Measurements from ENCODE around the gene PAGE4. TPM values are rescaled to one million over a fixed set of nuclear protein-coding genes. Genes with fewer than 3 reads are reported as not detected.

PAGE4 gene
- total RNA-seq, 4 donors from 2014 or later: not detected

GRCh38 chrX:49842621-49843020, 13.5 kb downstream of the PAGE4 start:
- H3K9me3 ChIP-seq: no peaks in the 10 kb centered on the region
- H3K4me3 ChIP-seq: no peak overlapping the region
- H3K27ac ChIP-seq: no peak overlapping the region
- no peaks in the 10 kb centered on the region for H3K27me3 ChIP-seq
- H3K36me3 ChIP-seq: no peaks in the 10 kb centered on the region
- no peak for DNase-seq
- no peak for ATAC-seq
- in situ Hi-C loops (cut with MboI; ENCODE audit: low sequenced_read_pairs in 4 of 4) (no loop called here), intact Hi-C loops (cut with DNase I; ENCODE audit: low total_unique reads) (no loop called here)
- no peaks in the 10 kb centered on the region for H3K4me1 ChIP-seq
- TF ChIP-seq CTCF (IDR thresholded peaks at IDR 0.05 in 4 of 5, conservative IDR thresholded peaks at IDR 0.05 in 1 of 5) (no peak), POLR2A (IDR thresholded peaks at IDR 0.05) (no peak)

GRCh38 chrX:49844611-49845010, 15.5 kb downstream of the PAGE4 start:
- H3K36me3 ChIP-seq: no peaks in the 10 kb centered on the region
- H3K4me1 ChIP-seq: no peaks in the 10 kb centered on the region
- DNase-seq (no peak), ATAC-seq (no peak)
- H3K4me3 ChIP-seq: no peak overlapping the region
- H3K27me3 ChIP-seq: no peaks in the 10 kb centered on the region
- intact Hi-C loops (cut with DNase I; ENCODE audit: low total_unique reads) (no loop called here), in situ Hi-C loops (cut with MboI; ENCODE audit: low sequenced_read_pairs in 4 of 4) (no loop called here)
- H3K9me3 ChIP-seq: no peaks in the 10 kb centered on the region
- no peak for TF ChIP-seq POLR2A (IDR thresholded peaks at IDR 0.05)
- TF ChIP-seq CTCF (IDR thresholded peaks at IDR 0.05 in 4 of 5, conservative IDR thresholded peaks at IDR 0.05 in 1 of 5): no peak
- no peak overlapping the region for H3K27ac ChIP-seq

GRCh38 chrX:49845701-49846403, 16.7 kb downstream of the PAGE4 start:
- H3K4me3 ChIP-seq: no peak overlapping the region
- no peak for DNase-seq
- no peak for TF ChIP-seq POLR2A (IDR thresholded peaks at IDR 0.05)
- no peak for TF ChIP-seq CTCF (IDR thresholded peaks at IDR 0.05 in 4 of 5, conservative IDR thresholded peaks at IDR 0.05 in 1 of 5)

GRCh38 chrX:49846522-49846921, 17.4 kb downstream of the PAGE4 start:
- ATAC-seq (no peak), DNase-seq (no peak)
- Histone ChIP-seq H3K27me3 (no peaks in the 10 kb centered on the region), H3K4me3 (no peak overlapping the region), H3K9me3 (no peaks in the 10 kb centered on the region), H3K4me1 (no peaks in the 10 kb centered on the region), H3K36me3 (no peaks in the 10 kb centered on the region), H3K27ac (no peak overlapping the region)
- intact Hi-C loops (cut with DNase I; ENCODE audit: low total_unique reads) (no loop called here), in situ Hi-C loops (cut with MboI; ENCODE audit: low sequenced_read_pairs in 4 of 4) (no loop called here)
- TF ChIP-seq POLR2A (IDR thresholded peaks at IDR 0.05) (no peak), CTCF (IDR thresholded peaks at IDR 0.05 in 4 of 5, conservative IDR thresholded peaks at IDR 0.05 in 1 of 5) (no peak)

More at GRCh38 chrX:49845701-49846403, 16.7 kb downstream of the PAGE4 start:
- in situ Hi-C loops (cut with MboI; ENCODE audit: low sequenced_read_pairs in 4 of 4) (no loop called here), intact Hi-C loops (cut with DNase I; ENCODE audit: low total_unique reads) (no loop called here)
- Histone ChIP-seq H3K36me3 (no peaks in the 10 kb centered on the region), H3K27ac (no peak overlapping the region), H3K9me3 (no peaks in the 10 kb centered on the region), H3K4me1 (no peaks in the 10 kb centered on the region), H3K27me3 (no peaks in the 10 kb centered on the region)
- ATAC-seq: no peak

- H3K4me1 ChIP-seq: no peaks in the 10 kb centered on the region
- H3K9me3 ChIP-seq: no peaks in the 10 kb centered on the region
- DNase-seq: no peak
- no peak overlapping the region for H3K27ac ChIP-seq
- in situ Hi-C loops (cut with MboI; ENCODE audit: low sequenced_read_pairs in 4 of 4) (no loop called here), intact Hi-C loops (cut with DNase I; ENCODE audit: low total_unique reads) (no loop called here)
- no peaks in the 10 kb centered on the region for H3K27me3 ChIP-seq
- no peak overlapping the region for H3K4me3 ChIP-seq
- TF ChIP-seq POLR2A (IDR thresholded peaks at IDR 0.05) (no peak), CTCF (IDR thresholded peaks at IDR 0.05 in 4 of 5, conservative IDR thresholded peaks at IDR 0.05 in 1 of 5) (no peak)
- H3K36me3 ChIP-seq: no peaks in the 10 kb centered on the region
- no peak for ATAC-seq
Observed at GRCh38 chrX:49848275-49848674, 19.2 kb downstream of the PAGE4 start.
